ENCODE measurements around the gene PLIN5. TPM values are rescaled to one million over a fixed set of nuclear protein-coding genes. Genes with fewer than 3 reads are reported as not detected.

Gene PLIN5
- total RNA-seq, 1 donor from 2014 or later, result 0.54 TPM

GRCh38 chr19:4521170-4521887 lies 13.7 kb downstream of the PLIN5 start:
- no peak for TF ChIP-seq CTCF (IDR thresholded peaks at IDR 0.05; ENCODE audit: partially characterized antibody, unreplicated experiment)
- Mint-ChIP-seq H3K4me1 (ENCODE audit: low read depth, unreplicated experiment) (no peaks in the 10 kb centered on the region), H3K4me3 (ENCODE audit: unreplicated experiment) (no peak overlapping the region), H3K36me3 (ENCODE audit: unreplicated experiment) (no peaks in the 10 kb centered on the region), H3K9me3 (ENCODE audit: unreplicated experiment) (peaks cover 3% of the 10 kb centered on the region), H3K27ac (ENCODE audit: unreplicated experiment) (no peak overlapping the region), H3K27me3 (ENCODE audit: unreplicated experiment) (peaks cover 2% of the 10 kb centered on the region)
- DNase-seq, result no peak

- Mint-ChIP-seq H3K4me1 (ENCODE audit: low read depth, unreplicated experiment) (no peaks in the 10 kb centered on the region), H3K36me3 (ENCODE audit: unreplicated experiment) (no peaks in the 10 kb centered on the region), H3K27me3 (ENCODE audit: unreplicated experiment) (peaks cover 2% of the 10 kb centered on the region), H3K27ac (ENCODE audit: unreplicated experiment) (peak overlapping the region; percentile 8), H3K4me3 (ENCODE audit: unreplicated experiment) (peak overlapping the region; percentile 20), H3K9me3 (ENCODE audit: unreplicated experiment) (peaks cover 3% of the 10 kb centered on the region)
- no peak for TF ChIP-seq CTCF (IDR thresholded peaks at IDR 0.05; ENCODE audit: partially characterized antibody, unreplicated experiment)
- DNase-seq, result no peak
Measured at GRCh38 chr19:4519521-4520277, 15.3 kb downstream of the PLIN5 start.

- peaks cover 2% of the 10 kb centered on the region for H3K27me3 Mint-ChIP-seq (ENCODE audit: unreplicated experiment)
- H3K36me3 Mint-ChIP-seq (ENCODE audit: unreplicated experiment), result no peaks in the 10 kb centered on the region
- DNase-seq, result no peak
- H3K4me1 Mint-ChIP-seq (ENCODE audit: low read depth, unreplicated experiment), result no peaks in the 10 kb centered on the region
- H3K27ac Mint-ChIP-seq (ENCODE audit: unreplicated experiment), result no peak overlapping the region
- peaks cover 3% of the 10 kb centered on the region for H3K9me3 Mint-ChIP-seq (ENCODE audit: unreplicated experiment)
- H3K4me3 Mint-ChIP-seq (ENCODE audit: unreplicated experiment), result no peak overlapping the region
- TF ChIP-seq CTCF (IDR thresholded peaks at IDR 0.05; ENCODE audit: partially characterized antibody, unreplicated experiment), result no peak
Measured at GRCh38 chr19:4519172-4519496, 15.9 kb downstream of the PLIN5 start.

- Mint-ChIP-seq H3K36me3 (ENCODE audit: unreplicated experiment) (no peaks in the 10 kb centered on the region), H3K4me1 (ENCODE audit: low read depth, unreplicated experiment) (no peaks in the 10 kb centered on the region), H3K27ac (ENCODE audit: unreplicated experiment) (no peak within 1 kb of the TSS), H3K27me3 (ENCODE audit: unreplicated experiment) (peaks cover 2% of the 10 kb centered on the region), H3K9me3 (ENCODE audit: unreplicated experiment) (peaks cover 3% of the 10 kb centered on the region), H3K4me3 (ENCODE audit: unreplicated experiment) (no peak within 1 kb of the TSS)
- no peak for DNase-seq
- TF ChIP-seq CTCF (IDR thresholded peaks at IDR 0.05; ENCODE audit: partially characterized antibody, unreplicated experiment), result no peak
Measured at GRCh38 chr19:4518345-4519171, 16.5 kb downstream of the PLIN5 start, which contains the start of gene PLIN4. Gene PLIN4, minus strand, starts transcription at chr19:4518486. Its CDS starts 214 bp downstream, at chr19:4518272.

Data from glutamatergic neuron (in vitro differentiated cells).